Measurements from ENCODE around the gene TRPM3.

DNA sequence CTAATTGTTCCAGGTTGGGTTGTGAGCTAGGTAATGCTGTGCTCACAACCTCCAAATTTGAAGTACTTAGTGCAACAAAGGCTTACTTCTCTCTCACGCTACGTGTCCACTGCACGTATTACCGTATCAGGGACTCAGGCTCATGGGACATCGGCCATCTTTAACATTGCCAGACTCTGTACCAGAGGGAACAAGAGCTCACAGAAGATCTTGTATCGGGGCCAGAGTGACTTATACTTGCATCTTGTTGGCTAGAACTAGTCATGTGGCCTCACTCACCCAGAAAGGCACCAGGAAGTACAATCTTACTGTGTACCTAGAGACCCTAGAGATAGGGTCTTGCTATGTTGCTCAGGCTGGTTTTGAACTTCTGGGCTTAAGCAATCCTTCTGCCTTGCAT is 625.9 kb downstream of the TRPM3 start:
- TF ChIP-seq, protein P1, sequence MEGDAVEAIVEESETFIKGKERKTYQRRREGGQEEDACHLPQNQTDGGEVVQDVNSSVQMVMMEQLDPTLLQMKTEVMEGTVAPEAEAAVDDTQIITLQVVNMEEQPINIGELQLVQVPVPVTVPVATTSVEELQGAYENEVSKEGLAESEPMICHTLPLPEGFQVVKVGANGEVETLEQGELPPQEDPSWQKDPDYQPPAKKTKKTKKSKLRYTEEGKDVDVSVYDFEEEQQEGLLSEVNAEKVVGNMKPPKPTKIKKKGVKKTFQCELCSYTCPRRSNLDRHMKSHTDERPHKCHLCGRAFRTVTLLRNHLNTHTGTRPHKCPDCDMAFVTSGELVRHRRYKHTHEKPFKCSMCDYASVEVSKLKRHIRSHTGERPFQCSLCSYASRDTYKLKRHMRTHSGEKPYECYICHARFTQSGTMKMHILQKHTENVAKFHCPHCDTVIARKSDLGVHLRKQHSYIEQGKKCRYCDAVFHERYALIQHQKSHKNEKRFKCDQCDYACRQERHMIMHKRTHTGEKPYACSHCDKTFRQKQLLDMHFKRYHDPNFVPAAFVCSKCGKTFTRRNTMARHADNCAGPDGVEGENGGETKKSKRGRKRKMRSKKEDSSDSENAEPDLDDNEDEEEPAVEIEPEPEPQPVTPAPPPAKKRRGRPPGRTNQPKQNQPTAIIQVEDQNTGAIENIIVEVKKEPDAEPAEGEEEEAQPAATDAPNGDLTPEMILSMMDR (IDR thresholded peaks at IDR 0.05 in 8 of 11, conservative IDR thresholded peaks at IDR 0.05 in 3 of 11), result no peak
- TF ChIP-seq POLR2A (IDR thresholded peaks at IDR 0.05), result no peak
- no peak for TF ChIP-seq POLR2AphosphoS5 (IDR thresholded peaks at IDR 0.05)

All from spleen (tissue), 7 donors.